GF-D8 (cell line): Measurements from ENCODE around the gene HSFX2.
"Not testable (repeated sequence)": the region's sequence is repeated elsewhere in the genome, so short reads cannot be mapped to it uniquely, and the experiment has no call there.

Experiments used
- DNase-seq: peaks from one replicate; lab custom pipeline; 2025; lab: John Stamatoyannopoulos, UW

The HSFX2 gene, protein sequence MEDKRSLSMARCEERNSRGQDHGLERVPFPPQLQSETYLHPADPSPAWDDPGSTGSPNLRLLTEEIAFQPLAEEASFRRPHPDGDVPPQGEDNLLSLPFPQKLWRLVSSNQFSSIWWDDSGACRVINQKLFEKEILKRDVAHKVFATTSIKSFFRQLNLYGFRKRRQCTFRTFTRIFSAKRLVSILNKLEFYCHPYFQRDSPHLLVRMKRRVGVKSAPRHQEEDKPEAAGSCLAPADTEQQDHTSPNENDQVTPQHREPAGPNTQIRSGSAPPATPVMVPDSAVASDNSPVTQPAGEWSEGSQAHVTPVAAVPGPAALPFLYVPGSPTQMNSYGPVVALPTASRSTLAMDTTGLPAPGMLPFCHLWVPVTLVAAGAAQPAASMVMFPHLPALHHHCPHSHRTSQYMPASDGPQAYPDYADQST

DNA sequence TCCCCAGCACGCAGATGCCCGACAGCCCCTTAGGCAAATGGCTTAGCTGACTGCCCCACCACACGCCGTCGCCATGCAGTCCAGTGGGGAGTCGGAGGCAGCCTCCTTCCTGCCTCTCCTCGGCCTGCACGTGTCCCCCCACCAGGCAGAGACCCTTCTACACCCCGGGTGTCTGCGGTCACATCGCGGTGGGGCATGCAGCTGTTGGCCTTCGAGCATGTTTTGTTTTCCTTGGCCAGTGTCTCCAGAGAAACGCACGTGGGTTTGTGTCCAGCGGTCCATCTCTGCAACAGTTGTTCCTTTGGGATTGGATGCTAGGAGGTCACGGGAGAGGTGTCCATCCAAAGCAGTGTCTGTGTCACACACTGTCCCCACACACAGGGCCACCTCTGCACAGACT, at the start of gene HSFX2:
Gene HSFX2, minus strand, starts transcription at position 101 of the 400 bp plus-strand sequence. CDS start 614 bp downstream, outside the sequence.
- DNase-seq: not testable (repeated sequence)

DNA sequence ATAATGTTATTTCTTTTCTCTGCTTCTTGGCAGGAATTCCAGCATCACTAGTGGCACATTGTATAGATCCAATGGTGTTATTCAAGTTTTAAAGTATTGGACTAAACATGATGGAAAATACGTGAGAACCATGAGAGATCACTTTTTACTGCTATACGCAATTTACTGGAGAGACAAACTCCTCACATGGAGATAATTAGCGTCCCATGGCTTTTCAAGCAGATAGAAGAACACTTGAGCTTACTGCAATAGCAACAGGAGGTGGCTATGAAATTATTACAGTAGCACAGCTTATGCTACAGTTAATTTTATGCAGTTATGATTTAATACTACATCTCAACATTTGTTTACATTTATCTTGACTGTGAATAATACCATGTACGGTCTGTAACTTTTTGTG, 48.4 kb upstream of the HSFX2 start:
- no peak for DNase-seq

DNA sequence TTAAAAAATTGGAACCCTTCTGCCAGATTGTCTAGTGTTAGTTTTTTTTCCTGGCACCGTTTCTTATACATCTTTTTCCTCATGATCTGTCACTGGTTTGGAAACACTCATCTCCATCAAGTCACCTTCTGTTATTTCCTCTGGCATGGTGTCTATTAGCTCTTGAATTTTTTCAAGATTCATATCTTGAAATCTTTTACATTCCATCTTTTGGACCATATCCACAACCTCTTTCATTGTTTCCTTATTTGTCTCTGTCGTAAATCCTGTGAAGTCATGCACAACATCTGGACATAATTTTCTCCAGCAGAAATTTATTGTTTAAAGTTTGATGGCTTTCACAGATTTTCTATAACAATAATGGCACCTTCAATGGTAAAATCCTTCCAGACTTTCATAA, 46.7 kb upstream of the HSFX2 start:
- no peak for DNase-seq

DNA sequence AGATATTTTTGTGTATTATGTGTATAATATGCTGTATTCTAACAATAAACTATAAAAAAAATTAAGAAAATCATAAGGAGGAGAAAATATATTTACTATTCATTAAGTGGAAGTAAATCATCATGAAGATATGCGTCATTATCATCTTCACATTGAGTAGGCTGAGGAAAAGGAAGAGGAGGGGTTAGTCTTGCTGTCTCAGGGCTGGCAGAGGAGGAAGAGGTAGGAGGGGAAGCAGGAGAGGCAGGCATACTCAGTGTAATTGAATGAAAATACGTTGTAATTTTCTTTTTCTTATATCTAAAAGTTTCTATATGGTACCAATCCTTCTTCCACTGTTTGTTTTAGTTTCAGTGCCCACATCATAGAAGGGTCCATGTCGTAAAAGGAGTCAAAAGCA, 46.3 kb upstream of the HSFX2 start:
- DNase-seq: no peak

DNA sequence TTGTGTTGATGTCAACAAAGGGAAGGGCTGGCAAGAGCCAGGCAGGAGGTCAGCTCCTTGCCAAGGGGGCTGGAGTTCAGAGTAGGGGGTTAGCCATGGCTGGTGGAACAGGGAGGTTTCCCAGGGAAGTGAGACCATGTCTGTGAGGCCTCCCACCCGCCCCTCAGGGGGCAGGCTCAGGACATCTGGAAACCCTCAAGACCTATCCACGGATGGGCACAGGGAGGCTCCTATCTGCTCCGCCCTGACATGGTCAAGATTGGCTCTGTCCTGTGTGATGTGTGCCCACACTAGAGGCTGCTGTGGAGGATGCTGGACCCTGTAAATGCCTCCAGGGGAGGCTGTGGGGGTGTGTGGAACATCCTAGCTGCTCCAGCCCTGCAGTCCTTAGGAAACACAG, 44.5 kb upstream of the HSFX2 start:
- DNase-seq: no peak

DNA sequence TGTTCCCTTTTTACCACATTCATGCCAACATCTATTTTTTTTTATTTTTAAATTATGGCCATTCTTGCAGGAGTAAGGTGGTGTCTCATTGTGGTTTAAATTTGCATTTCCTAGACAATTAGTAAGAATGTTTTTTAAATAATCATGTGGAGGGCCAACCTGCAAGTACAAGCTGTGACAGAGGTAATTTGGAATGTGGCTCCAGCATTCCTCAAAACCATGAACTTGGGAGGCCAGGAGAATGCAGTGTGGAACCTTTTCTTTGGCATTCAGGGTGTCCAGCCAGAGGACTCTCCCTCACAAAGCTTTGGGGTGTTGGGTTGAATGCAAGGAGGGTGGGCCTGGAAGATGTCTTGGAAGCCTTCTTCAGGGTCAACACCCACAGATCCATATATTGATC, 43.7 kb upstream of the HSFX2 start:
- no peak for DNase-seq

DNA sequence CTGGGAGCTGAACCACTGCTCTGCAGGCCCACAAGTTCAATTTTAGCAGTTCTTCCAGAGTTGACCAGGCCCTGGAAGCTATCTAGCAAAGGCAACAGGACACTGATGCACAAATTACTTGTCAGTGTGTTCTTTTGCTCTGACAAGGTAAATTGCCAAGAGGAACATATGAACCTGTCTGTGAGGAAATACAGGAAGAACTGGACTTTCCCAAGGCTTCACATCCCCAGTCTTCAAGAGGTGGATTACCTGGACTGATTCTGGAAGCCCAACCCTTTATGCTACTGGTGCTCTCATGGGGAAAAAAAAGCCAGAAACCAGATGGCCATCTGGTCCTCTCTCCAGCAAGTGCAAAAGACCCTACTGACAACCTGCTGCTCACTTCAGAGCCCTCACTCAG, 38.4 kb upstream of the HSFX2 start:
- DNase-seq: no peak

DNA sequence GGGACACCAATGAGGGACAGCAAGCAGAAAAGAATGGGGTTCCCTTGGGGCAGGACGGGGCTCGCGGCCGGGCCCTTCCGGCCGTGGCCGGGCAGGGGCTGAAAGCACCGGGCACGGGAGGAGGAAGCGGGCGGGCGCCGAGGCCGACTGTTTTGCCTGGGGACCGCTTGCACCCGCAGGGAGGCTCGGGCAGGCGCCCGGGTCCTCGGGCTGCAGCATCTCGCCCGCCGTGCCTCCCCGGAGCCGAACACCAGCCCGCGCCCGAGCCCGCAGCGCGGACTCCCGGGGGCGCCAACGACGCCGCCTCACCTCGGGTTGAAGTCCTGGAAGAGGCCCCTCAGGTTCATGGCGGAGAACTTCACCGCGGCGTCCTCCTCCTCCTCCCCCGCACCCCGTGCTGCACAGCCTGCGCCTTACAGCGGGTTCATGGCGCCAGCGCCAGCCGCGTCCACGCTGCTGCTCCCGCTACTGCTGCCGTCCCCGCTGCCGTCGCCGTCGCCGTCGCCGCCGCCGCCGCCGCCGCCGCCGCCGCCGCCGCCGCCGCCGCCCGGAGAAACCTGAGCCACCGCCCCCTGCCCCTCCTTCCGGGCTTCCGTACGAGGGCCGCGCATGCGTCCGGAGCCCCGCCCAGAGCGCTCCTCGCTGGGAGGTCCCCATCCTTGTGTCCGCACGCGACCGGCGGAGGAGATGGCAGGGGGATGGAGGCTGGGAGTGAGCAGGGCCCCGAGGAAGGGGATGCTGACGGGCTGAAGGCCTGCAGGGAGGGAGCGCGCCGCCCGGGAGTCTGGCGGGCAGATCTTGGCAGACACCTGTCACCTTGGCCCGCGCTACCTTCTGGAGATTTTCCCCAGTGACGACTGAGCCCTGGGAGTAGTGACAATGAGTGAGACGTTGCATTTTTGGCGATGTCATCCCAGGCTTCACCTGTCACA, 36.4 kb upstream of the HSFX2 start, which contains the start of gene TMEM185A:
Gene TMEM185A, minus strand, starts transcription at position 559 of the 932 bp plus-strand sequence. Its CDS starts 212 bp downstream, at position 347.
- DNase-seq: no peak

DNA sequence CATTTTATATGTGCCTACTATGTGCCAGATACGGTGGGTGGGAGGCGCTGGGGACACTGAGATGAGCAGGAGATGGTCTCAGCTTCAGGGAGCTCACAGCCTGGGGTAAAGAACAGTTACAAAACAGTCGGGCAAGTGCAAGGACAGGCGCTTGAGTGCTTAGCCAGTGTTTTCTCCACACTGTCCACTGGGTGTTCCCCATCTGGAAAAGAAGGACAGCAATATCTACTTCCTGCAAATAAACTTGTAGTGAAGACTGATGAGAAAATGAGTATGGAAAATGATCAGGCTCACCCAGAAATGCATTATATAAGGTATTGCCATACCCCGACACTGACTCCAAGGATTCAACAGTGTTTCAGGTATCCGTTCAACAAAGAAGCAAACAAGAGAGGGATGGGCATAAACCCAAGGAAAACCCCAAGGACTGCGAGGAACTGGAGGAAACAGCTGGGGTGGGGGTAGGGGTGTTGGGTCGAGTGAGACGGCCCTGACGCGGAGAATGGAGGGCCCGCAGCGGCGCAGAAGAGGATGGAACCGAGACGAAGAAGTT, 35.6 kb upstream of the HSFX2 start:
- no peak for DNase-seq

DNA sequence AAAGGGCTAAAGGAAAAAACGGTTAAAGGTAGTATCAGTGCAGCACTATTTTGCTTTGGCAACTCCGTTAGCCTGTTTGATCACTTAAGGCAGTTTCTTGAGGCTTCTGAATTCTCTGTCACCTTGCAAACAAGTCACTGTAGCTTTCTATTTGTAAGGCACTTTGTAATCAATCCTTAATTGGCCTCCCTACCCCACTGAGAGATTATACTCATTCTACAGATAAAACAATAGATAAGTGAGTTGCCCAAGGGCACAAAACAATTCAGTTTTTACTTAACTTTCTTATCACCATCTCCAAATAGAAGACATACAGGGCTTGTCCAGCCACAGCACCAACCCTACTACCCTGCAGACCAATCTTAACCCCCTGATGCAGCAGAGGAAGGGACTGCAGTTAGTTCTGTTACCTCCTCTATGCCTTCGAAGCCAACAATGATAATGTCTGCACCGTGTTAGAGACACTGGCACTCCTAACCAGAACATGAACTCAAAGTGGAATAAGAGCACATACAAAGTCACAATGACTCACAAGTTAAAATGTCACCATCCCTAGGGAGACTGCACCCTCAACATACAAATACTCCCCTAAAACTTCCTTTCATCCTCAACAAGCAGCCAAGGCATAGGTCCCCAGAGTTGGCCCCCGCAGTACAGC, 34.7 kb upstream of the HSFX2 start:
- DNase-seq: no peak

DNA sequence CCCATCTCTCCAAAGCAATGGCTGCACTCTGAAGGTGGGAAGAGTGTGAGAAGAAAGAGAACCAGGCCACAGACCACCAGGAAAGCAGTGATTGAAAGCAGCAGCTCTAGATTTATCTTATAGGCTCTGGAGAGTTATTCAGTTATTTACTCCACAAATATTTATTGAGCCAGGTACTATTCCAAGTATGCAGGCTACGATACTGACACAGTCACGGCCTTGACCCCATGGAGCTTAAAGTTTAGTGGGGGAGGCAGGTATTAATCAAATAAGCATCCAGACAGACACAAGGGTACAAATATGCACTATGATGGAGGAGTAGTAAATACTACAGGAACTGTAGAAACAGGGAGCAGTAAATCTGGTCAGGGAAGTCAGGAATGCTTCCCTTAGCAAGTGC, 33.7 kb upstream of the HSFX2 start:
- DNase-seq: no peak

DNA sequence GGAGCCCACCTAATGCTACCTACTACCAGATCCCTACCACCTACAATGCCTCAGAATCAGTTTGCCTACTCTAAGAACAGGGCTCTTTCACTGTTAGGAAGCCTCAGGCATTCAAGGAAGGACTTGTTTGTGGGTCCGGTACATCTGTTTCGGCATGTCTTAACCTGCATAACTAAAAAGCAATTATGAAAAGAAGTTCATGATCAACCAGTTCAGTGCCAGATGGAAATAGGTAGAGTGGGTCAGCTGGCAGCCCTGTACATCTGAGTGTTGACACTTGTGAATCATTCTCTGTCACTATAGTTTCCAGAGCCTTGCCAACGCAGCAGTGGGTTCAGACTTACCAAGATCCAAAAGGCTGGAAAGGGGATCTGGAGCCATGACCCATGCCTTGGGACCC, 33.2 kb upstream of the HSFX2 start:
- no peak for DNase-seq

DNA sequence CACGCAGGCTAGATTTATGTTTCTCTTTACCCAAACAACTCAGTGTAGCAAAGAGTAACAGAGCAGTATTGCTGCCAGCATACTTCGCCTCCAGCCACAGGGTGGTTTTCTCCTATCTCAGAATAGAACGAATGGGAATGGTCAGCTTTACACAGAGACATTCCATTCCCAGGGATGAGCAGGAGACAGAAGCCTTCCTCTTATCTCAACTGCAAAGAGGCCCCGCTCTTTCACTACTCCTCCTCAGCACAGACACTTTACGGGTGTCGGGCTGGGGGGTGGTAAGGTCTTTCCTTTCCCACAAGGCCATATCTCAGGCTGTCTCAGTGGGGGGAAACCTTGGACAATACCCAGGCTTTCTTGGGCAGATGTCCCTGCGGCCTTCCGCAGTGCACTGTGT, 31.7 kb upstream of the HSFX2 start:
- DNase-seq: not testable (repeated sequence)

DNA sequence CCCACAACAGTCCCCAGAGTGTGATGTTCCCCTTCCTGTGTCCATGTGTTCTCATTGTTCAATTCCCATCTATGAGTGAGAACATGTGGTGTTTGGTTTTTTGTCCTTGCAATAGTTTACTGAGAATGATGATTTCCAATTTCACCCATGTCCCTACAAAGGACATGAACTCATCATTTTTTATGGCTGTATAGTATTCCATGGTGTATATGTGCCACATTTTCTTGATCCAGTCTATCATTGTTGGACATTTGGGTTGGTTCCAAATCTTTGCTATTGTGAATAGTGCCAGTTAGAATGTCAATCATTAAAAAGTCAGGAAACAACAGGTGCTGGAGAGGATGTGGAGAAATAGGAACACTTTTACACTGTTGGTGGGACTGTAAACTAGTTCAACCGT, 24.5 kb upstream of the HSFX2 start:
- DNase-seq: not testable (repeated sequence)

DNA sequence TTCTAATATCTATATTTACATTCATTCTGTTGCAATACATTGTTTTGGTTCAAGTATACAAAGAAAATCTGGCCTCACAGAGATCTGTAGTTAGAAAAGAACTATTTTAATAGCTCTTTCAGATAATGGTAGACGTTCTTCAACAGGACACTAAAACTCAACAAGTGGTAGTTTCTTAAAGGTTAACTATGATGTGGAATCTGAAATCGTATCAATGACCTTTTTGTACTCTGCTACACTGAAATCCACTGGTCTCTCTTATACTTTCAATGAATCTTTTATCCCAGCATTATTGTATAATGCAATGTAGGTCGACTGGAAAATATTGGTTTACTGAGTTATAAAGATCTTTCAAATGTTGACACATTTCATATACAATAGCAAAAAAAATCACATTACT, 23.8 kb upstream of the HSFX2 start:
- no peak for DNase-seq

DNA sequence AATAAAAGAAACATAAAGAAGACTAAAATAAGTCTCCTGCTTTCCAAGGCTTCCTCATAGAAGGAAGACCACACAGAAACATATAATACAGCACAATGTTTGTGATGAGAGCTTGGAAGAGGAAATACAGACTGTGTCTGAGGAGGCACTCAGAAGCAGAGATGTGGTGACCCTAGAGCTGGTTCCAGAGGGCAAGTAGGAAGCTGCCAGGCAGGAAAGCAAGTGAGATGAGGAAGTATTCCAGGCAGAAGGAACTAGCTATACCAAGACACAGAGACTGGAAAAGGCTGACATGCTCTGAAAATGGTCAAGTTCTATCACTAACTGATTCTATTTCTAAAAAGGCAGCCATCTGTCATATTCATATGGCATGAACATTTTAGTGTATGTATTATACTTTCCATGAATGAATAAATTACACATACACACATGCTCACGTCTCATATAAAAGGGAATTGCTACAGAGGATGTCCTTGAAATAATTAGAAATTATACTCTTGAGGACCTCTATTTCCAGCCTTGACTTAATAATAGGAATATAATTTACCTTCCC, 16.6 kb upstream of the HSFX2 start:
- no peak for DNase-seq

DNA sequence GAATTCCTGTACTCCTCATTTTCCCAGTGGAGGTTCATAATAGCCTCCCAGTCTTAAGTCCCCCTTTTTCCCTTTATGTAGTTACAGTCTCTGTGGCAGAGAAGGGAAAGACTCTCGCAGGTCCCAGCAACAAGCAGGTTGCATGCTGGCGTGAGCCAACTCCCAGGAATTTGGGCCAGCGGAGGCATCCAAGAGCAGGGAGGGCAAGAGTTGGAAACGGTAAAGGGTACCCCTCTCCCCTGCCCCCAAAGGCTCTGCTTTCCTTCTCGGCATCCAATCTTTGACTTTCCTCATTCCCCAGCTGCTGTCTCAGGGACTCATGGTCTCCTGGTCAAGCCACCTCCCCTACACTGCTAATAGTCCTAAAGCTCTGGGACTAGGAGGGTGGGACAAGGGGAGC, 15.4 kb upstream of the HSFX2 start:
- DNase-seq: no peak

DNA sequence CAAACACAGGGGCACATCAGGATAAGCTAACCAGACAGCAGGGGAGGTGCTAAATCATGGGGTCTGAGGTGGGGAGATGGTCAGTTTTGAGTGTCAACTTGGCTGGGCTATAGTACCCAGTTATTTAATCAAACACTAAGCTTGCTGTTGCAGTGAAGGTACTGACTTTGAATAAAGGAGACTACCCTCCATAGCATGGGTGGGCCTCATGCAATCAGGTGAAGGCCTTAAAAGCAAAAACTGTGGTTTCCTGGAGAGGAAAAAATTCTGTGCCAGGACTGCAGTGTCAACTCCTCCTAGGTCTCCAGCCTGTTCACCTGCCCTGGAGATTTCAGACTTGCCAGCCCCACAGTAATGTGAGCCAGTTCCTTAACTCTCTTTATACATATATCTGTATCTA, 12.6 kb upstream of the HSFX2 start:
- DNase-seq: no peak

DNA sequence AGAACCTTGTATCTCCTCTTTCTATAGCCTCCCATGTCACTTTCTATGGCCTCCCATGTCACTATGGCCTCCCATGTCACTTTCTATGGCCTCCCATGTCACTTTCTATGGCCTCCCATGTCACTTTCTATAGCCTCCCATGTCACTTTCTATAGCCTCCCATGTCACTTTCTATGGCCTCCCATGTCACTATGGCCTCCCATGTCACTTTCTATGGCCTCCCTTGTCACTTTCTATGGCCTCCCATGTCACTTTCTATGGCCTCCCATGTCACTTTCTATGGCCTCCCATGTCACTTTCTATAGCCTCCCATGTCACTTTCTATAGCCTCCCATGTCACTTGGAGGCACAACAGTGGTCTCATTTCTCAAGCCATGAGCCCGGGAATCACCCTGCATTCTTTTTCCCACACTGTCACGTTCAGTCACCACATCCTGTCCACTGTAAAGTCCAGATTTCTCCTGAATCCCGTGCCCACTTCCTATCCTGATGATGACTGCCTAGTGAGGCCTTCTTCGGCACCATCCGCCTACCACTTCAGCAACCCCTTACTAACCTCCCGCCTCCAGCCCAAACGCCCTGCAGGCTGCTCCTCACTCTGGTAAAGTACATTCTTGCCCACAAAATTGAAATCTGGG, 10.3 kb upstream of the HSFX2 start:
- DNase-seq: not testable (repeated sequence)

DNA sequence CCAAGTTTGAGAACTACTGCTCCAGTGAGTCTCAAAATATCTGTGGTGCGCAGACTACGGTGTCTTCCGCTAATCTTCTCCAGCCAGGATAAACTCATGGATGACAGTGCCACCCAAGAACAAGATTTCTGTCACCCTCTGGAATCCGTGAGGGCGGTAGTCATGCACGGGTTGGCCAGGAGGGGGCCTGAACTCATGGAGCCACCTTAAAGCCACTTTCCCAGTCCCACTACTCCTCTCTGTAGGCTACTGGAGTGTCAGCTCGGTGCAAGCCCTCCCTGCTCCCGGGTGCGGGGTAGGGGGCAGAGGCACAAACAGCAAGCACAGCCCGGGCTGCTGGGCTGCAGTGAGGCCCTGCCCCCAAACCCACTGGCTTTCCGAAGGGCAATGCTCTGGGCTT, 3.5 kb upstream of the HSFX2 start:
- not testable (repeated sequence) for DNase-seq

DNA sequence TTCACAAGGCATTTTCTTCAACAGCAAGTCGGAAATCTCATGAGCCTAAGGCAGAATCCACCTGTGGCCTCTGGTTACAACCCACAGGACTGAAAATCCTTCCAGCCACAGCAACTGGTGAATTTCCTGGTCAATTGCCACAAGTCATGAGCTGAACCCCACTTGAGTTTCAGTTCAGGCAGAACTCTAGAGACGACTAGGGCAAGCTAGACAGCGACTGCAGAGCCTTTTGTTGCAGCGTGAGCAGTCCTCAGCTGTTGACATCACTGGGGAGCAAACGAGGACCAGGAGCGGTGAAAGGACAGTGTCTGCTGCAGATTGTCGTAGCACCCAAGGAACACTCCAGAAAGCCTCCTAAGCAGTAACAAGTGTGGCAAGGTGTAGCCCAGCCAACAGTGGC, 829 bp upstream of the HSFX2 start:
- DNase-seq: not testable (repeated sequence)
